ENCODE data around the gene CFAP68. TPM values are rescaled to one million over a fixed set of nuclear protein-coding genes. Genes with fewer than 3 reads are reported as not detected.

Gene CFAP68
- total and polyA plus RNA-seq, 9 of the 15 experiments (the other 6 are each of a cell fraction or from before 2014, with no cell fraction given): 22.8 to 72.3 (median 52.5) TPM

DNA sequence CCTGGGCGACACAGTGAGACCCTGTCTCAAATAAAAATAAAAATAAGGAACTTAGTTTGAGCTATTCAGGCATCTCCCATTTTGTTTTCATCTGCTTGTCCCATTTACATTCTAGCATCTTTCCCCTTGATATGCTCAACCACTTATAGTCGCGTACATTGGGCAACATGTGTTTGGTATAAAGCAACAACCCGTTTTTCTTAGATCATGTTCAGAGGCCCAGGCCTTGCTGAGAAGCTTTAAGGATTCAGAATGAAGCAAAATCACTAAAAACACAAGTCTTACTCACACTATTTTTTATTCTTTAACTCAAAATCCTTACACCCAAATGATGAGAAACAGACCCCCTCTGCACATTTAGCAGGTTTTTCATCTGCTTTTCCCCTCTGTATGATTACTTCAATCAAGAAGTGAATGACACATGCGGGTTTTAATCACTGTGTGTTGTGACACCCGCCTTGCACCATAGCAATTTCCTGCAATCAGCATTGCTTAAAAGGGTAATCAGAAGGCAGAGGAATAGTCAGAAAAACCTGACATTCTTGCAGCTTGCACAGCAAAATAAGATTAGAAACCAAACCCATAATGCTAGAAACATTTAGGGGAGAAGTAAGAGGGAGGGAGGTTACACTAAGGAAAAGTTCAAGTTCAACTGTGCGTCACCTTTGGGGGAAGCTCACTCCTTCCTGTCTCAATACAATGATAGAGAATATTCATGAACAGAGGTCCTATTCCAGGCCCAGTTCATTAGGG lies 33.9 kb upstream of the CFAP68 start:
- Histone ChIP-seq H3K9me3 (replicated peaks; ENCODE audit: control insufficient read depth, insufficient read depth, low read depth, low read length) (no peaks in the 10 kb centered on the region), H3K9me1 (ENCODE audit: control insufficient read depth, insufficient read depth, low read length) (no peaks in the 10 kb centered on the region), H3K36me3 (ENCODE audit: control insufficient read depth, insufficient read depth, low read length) (peaks cover 38% of the 10 kb centered on the region), H3K79me2 (ENCODE audit: control insufficient read depth, insufficient read depth, low read length) (no peaks in the 10 kb centered on the region), H3K4me2 (ENCODE audit: insufficient read depth, low read length) (no peak overlapping the region), H3K4me3 (no peak overlapping the region), H3K27ac (ENCODE audit: extremely low read depth, low read depth, low read length) (no peak overlapping the region), H4K20me1 (replicated peaks; ENCODE audit: control insufficient read depth, insufficient read depth, low read length) (no peaks in the 10 kb centered on the region), H2AFZ (ENCODE audit: low read depth, low read length) (no peak overlapping the region), H3K27me3 (ENCODE audit: control insufficient read depth in 2 of 2, insufficient read depth in 2 of 2, low read length in 2 of 2) (no peaks in the 10 kb centered on the region), H3K4me1 (replicated peaks in 1 of 2; ENCODE audit: control insufficient read depth in 2 of 2, insufficient read depth in 2 of 2, low read length in 2 of 2) (peaks cover 0 to 3% of the 10 kb centered on the region in 2 experiments; a peak in 2 of 5 replicates), H3K9ac (ENCODE audit: insufficient read depth in 1 of 2, low read depth in 2 of 2, low read length in 2 of 2) (no peak overlapping the region)
- CTCF ChIA-PET (ENCODE audit: low intra/inter-chr PET ratio): no interaction called here
- intact Hi-C loops (cut with micrococcal nuclease): no loop called here
- ATAC-seq (no peak), DNase-seq (ENCODE audit: extremely low read depth in 1 of 4, low spot score in 3 of 4) (no peak), FAIRE-seq (no peak)
- in situ Hi-C loops (cut with MboI): loop anchor here (10.0 kb wide), 1 partner anchor 391 kb away; no protein-coding TSS in a partner anchor
- 80% methylated on average over 7 of the region's 7 CpGs for WGBS (ENCODE audit: insufficient coverage, low coverage, missing lambda C conversion rate)
- no TSS peak for BruUV-seq (replicated peaks)
- POLR2A ChIA-PET: interaction anchor here (0.9 to 1.8 kb wide), 3 partner anchors 11 to 79 kb away, joined by 3 to 4 read pairs (median 4); partner anchors contain the start of gene PPP2R1B
- TF ChIP-seq MEF2D (tag; conservative IDR thresholded peaks at IDR 0.05; ENCODE audit: low read depth) (no peak), HIVEP1 (CRISPR knock-in tag; IDR thresholded peaks at IDR 0.05) (no peak)

DNA sequence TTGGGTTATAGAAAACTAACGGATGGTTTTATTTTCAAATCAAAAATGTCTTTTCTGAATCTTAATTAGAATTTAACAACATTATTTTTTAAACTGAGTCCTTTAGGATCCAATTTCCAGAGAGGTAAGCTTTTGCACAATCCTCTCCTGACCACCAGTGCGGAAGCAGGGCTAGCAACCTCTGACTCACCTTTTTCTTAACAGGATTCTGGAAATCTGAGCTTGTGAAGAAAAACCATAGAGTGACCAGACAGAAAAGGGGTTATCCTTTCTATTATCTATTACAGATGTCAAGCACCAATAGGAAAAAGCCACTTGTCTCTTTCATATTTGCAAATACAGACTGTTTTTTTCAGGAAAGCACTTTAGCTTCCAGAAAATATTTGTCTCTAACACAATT lies 33.3 kb upstream of the CFAP68 start:
- no peak for FAIRE-seq
- WGBS (ENCODE audit: insufficient coverage, low coverage, missing lambda C conversion rate): 63% methylated on average over 2 of the region's 2 CpGs
- H3K27ac ChIP-seq (ENCODE audit: extremely low read depth, low read depth, low read length): no peak overlapping the region
- H2AFZ ChIP-seq (ENCODE audit: low read depth, low read length): no peak overlapping the region
- H3K36me3 ChIP-seq (ENCODE audit: control insufficient read depth, insufficient read depth, low read length): peaks cover 43% of the 10 kb centered on the region
- H3K9me1 ChIP-seq (ENCODE audit: control insufficient read depth, insufficient read depth, low read length): no peaks in the 10 kb centered on the region
- no peak for DNase-seq (ENCODE audit: extremely low read depth in 1 of 4, low spot score in 3 of 4)
- H3K9me3 ChIP-seq (replicated peaks; ENCODE audit: control insufficient read depth, insufficient read depth, low read depth, low read length): no peaks in the 10 kb centered on the region
- no peak overlapping the region for H3K4me3 ChIP-seq
- intact Hi-C loops (cut with micrococcal nuclease) (no loop called here), in situ Hi-C loops (cut with MboI) (loop anchor here (10.0 kb wide), 1 partner anchor 391 kb away; no protein-coding TSS in a partner anchor)
- no peak overlapping the region for H3K9ac ChIP-seq (ENCODE audit: insufficient read depth in 1 of 2, low read depth in 2 of 2, low read length in 2 of 2)
- ATAC-seq: no peak
- H3K79me2 ChIP-seq (ENCODE audit: control insufficient read depth, insufficient read depth, low read length): no peaks in the 10 kb centered on the region
- CTCF ChIA-PET (ENCODE audit: low intra/inter-chr PET ratio): no interaction called here
- peaks cover 0 to 3% of the 10 kb centered on the region in 2 experiments; a peak in 2 of 5 replicates for H3K4me1 ChIP-seq (replicated peaks in 1 of 2; ENCODE audit: control insufficient read depth in 2 of 2, insufficient read depth in 2 of 2, low read length in 2 of 2)
- H3K4me2 ChIP-seq (ENCODE audit: insufficient read depth, low read length): no peak overlapping the region
- POLR2A ChIA-PET: interaction anchor here (1.8 kb wide), 1 partner anchor 11 kb away, joined by 4 read pairs; no protein-coding TSS in a partner anchor
- H4K20me1 ChIP-seq (replicated peaks; ENCODE audit: control insufficient read depth, insufficient read depth, low read length): no peaks in the 10 kb centered on the region
- no peaks in the 10 kb centered on the region for H3K27me3 ChIP-seq (ENCODE audit: control insufficient read depth in 2 of 2, insufficient read depth in 2 of 2, low read length in 2 of 2)
- BruUV-seq (replicated peaks): no TSS peak
- TF ChIP-seq HDAC2 (IDR thresholded peaks at IDR 0.05) (no peak), U2AF2 (optimal IDR thresholded peaks at IDR 0.05; ENCODE audit: low read depth, low read length) (no peak), FOXJ3 (CRISPR knock-in tag; IDR thresholded peaks at IDR 0.05) (no peak), GATAD2A (IDR thresholded peaks at IDR 0.05) (no peak), ETV6 (IDR thresholded peaks at IDR 0.05; ENCODE audit: borderline replicate concordance in 1 of 2, low read depth in 2 of 2, low read length in 1 of 2) (no peak), ETV6 (CRISPR knock-in tag; IDR thresholded peaks at IDR 0.05; ENCODE audit: borderline replicate concordance) (no peak), FOXK1 (CRISPR knock-in tag; IDR thresholded peaks at IDR 0.05; ENCODE audit: borderline replicate concordance) (no peak), XRCC4 (IDR thresholded peaks at IDR 0.05; ENCODE audit: extremely low read depth, insufficient read depth, insufficient read length) (no peak), YY1 (IDR thresholded peaks at IDR 0.05; ENCODE audit: borderline replicate concordance in 1 of 3, control insufficient read depth in 1 of 3, extremely low read depth in 1 of 3, insufficient read depth in 3 of 3, insufficient read length in 1 of 3, insufficient replicate concordance in 2 of 3, low read depth in 1 of 3, low read length in 2 of 3) (no peak)
- TF ChIP-seq, protein P1, sequence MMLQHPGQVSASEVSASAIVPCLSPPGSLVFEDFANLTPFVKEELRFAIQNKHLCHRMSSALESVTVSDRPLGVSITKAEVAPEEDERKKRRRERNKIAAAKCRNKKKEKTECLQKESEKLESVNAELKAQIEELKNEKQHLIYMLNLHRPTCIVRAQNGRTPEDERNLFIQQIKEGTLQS (IDR thresholded peaks at IDR 0.05): no peak
- TF ChIP-seq, protein P1 (CRISPR knock-in tag; conservative IDR thresholded peaks at IDR 0.05): no peak
- TF ChIP-seq, protein P2, sequence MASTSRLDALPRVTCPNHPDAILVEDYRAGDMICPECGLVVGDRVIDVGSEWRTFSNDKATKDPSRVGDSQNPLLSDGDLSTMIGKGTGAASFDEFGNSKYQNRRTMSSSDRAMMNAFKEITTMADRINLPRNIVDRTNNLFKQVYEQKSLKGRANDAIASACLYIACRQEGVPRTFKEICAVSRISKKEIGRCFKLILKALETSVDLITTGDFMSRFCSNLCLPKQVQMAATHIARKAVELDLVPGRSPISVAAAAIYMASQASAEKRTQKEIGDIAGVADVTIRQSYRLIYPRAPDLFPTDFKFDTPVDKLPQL (IDR thresholded peaks at IDR 0.05; ENCODE audit: extremely low read depth, insufficient read length): no peak
